ENCODE data around the gene AFF1. TPM values are rescaled to one million over a fixed set of nuclear protein-coding genes. Genes with fewer than 3 reads are reported as not detected.

Gene AFF1
- total and polyA plus RNA-seq, 4 experiments from 2014 or later, result 13.6 to 108 (median 66.4) TPM

- Histone ChIP-seq H3K4me3 (ENCODE audit: low read length in 2 of 2) (no peak overlapping the region), H3K27ac (ENCODE audit: low read depth, low read length) (no peak overlapping the region), H3K36me3 (ENCODE audit: insufficient read depth, low read length) (no peaks in the 10 kb centered on the region), H3K9me3 (ENCODE audit: control insufficient read depth in 1 of 2, low read length in 2 of 2) (no peaks in the 10 kb centered on the region), H3K4me1 (ENCODE audit: insufficient read depth, low read length) (peaks cover 71% of the 10 kb centered on the region), H3K27me3 (ENCODE audit: insufficient read depth, low read length) (no peaks in the 10 kb centered on the region)
- ChIA-PET POLR2A (ENCODE audit: partially characterized antibody) (interaction anchor here (11.3 kb wide), 1 partner anchor 67 kb away, joined by 376 read pairs; no protein-coding TSS in a partner anchor), CTCF (ENCODE audit: partially characterized antibody) (interaction anchor here (1.2 to 2.0 kb wide), 2 partner anchors 11 to 155 kb away, joined by 3 to 5 read pairs; no protein-coding TSS in a partner anchor)
- DNase-seq, result no peak
- H3K4me3 Mint-ChIP-seq, result peak overlapping the region in 2 of 8 donors; percentile 29 to 38
- no peaks in the 10 kb centered on the region for H3K9me3 Mint-ChIP-seq
- peaks cover 50 to 90% (median 72%) of the 10 kb centered on the region in 4 donors for H3K4me1 Mint-ChIP-seq
- intact Hi-C loops (cut with micrococcal nuclease), result no loop called here
- H3K27ac Mint-ChIP-seq, result peak overlapping the region in 4 of 7 donors; percentile 60 to 94 (median 82)
- no peaks in the 10 kb centered on the region for H3K27me3 Mint-ChIP-seq
- peaks cover 2 to 4% of the 10 kb centered on the region in 2 donors for H3K36me3 Mint-ChIP-seq
These were observed 6.2 kb downstream of the AFF1 start for GRCh38 chr4:86940920-86941460.

- peaks cover 0 to 4% of the 10 kb centered on the region in 2 donors for H3K36me3 Mint-ChIP-seq
- CTCF ChIA-PET (ENCODE audit: partially characterized antibody), result interaction anchor here (0.6 to 4.6 kb wide), 4 partner anchors 8 to 123 kb away, joined by 3 to 19 read pairs (median 6); partner anchors contain the start of gene AFF1
- H3K4me3 Mint-ChIP-seq, result peak overlapping the region in 2 of 8 donors; percentile 12 to 71
- H3K36me3 ChIP-seq (ENCODE audit: insufficient read depth, low read length), result no peaks in the 10 kb centered on the region
- H3K27ac Mint-ChIP-seq, result peak overlapping the region in 2 of 7 donors; percentile 27 to 66
- POLR2A ChIA-PET (ENCODE audit: partially characterized antibody), result interaction anchor here (11.3 kb wide), 1 partner anchor 66 kb away, joined by 376 read pairs; no protein-coding TSS in a partner anchor
- no peaks in the 10 kb centered on the region for H3K27me3 ChIP-seq (ENCODE audit: insufficient read depth, low read length)
- H3K9me3 Mint-ChIP-seq, result no peaks in the 10 kb centered on the region
- no peaks in the 10 kb centered on the region for H3K9me3 ChIP-seq (ENCODE audit: control insufficient read depth in 1 of 2, low read length in 2 of 2)
- intact Hi-C loops (cut with micrococcal nuclease), result no loop called here
- no peak overlapping the region for H3K4me3 ChIP-seq (ENCODE audit: low read length in 2 of 2)
- H3K4me1 Mint-ChIP-seq, result peaks cover 45 to 88% (median 69%) of the 10 kb centered on the region in 4 donors
- no peak for DNase-seq
- peaks cover 67% of the 10 kb centered on the region for H3K4me1 ChIP-seq (ENCODE audit: insufficient read depth, low read length)
- no peak overlapping the region for H3K27ac ChIP-seq (ENCODE audit: low read depth, low read length)
- H3K27me3 Mint-ChIP-seq, result no peaks in the 10 kb centered on the region
These were observed 7.4 kb downstream of the AFF1 start for GRCh38 chr4:86942185-86942666.

DNA sequence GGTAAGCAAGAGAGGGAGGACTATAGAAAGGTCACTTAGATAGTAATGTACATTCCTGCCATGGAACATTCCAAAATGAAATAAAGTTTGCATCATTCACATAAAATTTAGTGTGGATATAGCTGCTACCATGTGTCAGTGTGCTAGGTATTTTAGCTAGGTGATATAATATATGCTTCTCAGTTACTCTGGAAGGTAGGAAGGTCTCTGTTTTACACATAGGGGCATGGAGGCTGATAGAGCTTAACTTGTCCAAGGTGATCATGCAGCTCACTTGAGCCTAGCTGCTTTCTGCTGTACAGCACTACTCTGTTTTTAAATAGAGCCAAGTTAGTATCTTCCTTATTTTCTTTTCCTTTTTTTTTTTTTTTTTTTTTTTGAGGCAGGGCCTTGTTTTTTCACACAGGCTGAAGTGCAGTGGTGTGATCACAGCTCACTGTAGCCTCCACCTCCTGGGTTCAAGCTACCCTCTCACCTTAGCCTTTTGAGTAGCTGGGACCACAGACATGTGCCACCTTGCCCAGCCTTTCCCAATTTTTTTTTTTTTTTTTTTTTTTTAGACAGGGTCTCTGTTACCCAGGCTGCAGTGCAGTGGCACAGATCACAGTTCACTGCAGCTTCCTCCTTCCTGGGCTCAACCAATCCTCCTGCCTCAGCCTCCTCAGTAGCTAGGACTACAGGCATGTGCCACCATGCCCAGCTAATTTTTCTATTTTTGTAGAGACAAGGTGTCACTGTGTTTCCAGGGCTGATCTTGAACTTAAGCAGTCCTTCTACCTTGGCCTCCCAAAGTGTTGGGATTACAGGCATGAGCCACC is 10.4 kb downstream of the AFF1 start:
- no peaks in the 10 kb centered on the region for H3K27me3 Mint-ChIP-seq
- Histone ChIP-seq H3K36me3 (ENCODE audit: insufficient read depth, low read length) (no peaks in the 10 kb centered on the region), H3K27ac (ENCODE audit: low read depth, low read length) (no peak overlapping the region), H3K4me3 (ENCODE audit: low read length in 2 of 2) (no peak overlapping the region), H3K9me3 (ENCODE audit: control insufficient read depth in 1 of 2, low read length in 2 of 2) (no peaks in the 10 kb centered on the region), H3K27me3 (ENCODE audit: insufficient read depth, low read length) (no peaks in the 10 kb centered on the region), H3K4me1 (ENCODE audit: insufficient read depth, low read length) (peaks cover 50% of the 10 kb centered on the region)
- intact Hi-C loops (cut with micrococcal nuclease), result no loop called here
- no peak overlapping the region for H3K27ac Mint-ChIP-seq
- peaks cover 13 to 16% of the 10 kb centered on the region in 2 donors for H3K36me3 Mint-ChIP-seq
- DNase-seq, result no peak
- ChIA-PET CTCF (ENCODE audit: partially characterized antibody) (interaction anchor here (0.6 to 4.6 kb wide), 9 partner anchors 10 to 274 kb away, joined by 3 to 19 read pairs (median 5); partner anchors contain the start of gene AFF1), POLR2A (ENCODE audit: partially characterized antibody) (interaction anchor here (4.6 kb wide), 1 partner anchor 10 kb away, joined by 25 read pairs; the partner anchor contains the start of gene AFF1)
- H3K9me3 Mint-ChIP-seq, result peaks cover 0 to 3% (median 0%) of the 10 kb centered on the region in 8 donors
- H3K4me3 Mint-ChIP-seq, result peak overlapping the region in 1 of 8 donors; percentile 31
- H3K4me1 Mint-ChIP-seq, result peaks cover 37 to 75% (median 57%) of the 10 kb centered on the region in 4 donors

DNA sequence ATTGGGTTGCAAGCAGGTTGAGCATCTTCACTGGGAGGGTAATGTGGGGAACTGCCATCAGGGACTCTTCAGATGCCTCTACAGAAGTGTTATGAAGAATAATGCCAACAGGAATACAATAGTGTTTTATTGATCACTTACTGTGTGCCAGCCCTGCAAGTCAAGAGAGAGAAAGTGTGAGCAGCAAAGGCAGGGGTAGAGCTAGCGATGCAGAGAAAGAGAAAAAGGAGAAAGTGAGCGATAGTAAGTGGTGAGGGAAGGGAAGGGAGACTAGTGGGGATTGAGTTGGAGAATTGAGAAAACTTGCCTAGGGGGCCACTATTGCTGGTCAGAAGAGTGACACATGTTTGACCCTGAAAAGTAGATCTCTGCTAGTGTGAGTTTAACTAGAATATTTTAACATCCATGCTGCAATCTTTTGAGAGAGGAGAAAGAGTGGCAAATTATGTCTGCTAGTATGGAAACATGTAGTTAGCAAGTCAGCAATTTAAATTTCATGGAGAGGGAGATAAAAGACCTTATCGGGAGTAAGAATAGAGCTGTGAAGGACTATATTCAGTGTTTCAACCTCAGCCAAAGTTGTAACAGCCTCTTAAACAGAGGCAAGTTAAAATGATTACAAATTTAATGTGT is 12.2 kb downstream of the AFF1 start:
- Histone ChIP-seq H3K4me1 (ENCODE audit: insufficient read depth, low read length) (peaks cover 35% of the 10 kb centered on the region), H3K27me3 (ENCODE audit: insufficient read depth, low read length) (no peaks in the 10 kb centered on the region), H3K36me3 (ENCODE audit: insufficient read depth, low read length) (no peaks in the 10 kb centered on the region), H3K9me3 (ENCODE audit: control insufficient read depth in 1 of 2, low read length in 2 of 2) (no peaks in the 10 kb centered on the region), H3K4me3 (ENCODE audit: low read length in 2 of 2) (no peak overlapping the region), H3K27ac (ENCODE audit: low read depth, low read length) (no peak overlapping the region)
- peaks cover 41 to 70% (median 52%) of the 10 kb centered on the region in 4 donors for H3K4me1 Mint-ChIP-seq
- intact Hi-C loops (cut with micrococcal nuclease), result no loop called here
- DNase-seq, result no peak
- ChIA-PET POLR2A (ENCODE audit: partially characterized antibody) (interaction anchor here (1.4 to 4.6 kb wide), 2 partner anchors 10 to 12 kb away, joined by 3 to 25 read pairs; partner anchors contain the start of gene AFF1), CTCF (ENCODE audit: partially characterized antibody) (no interaction called here)
- H3K27ac Mint-ChIP-seq, result peak overlapping the region in 6 of 7 donors; percentile 18 to 78 (median 58)
- H3K9me3 Mint-ChIP-seq, result peaks cover 0 to 3% (median 0%) of the 10 kb centered on the region in 8 donors
- H3K27me3 Mint-ChIP-seq, result no peaks in the 10 kb centered on the region
- peak overlapping the region in 5 of 8 donors; percentile 1 to 39 (median 26) for H3K4me3 Mint-ChIP-seq
- H3K36me3 Mint-ChIP-seq, result peaks cover 28% of the 10 kb centered on the region in 2 donors

GRCh38 chr4:86947501-86948120 is 12.8 kb downstream of the AFF1 start:
- H3K9me3 ChIP-seq (ENCODE audit: control insufficient read depth in 1 of 2, low read length in 2 of 2), result no peaks in the 10 kb centered on the region
- ChIA-PET POLR2A (ENCODE audit: partially characterized antibody) (interaction anchor here (1.4 to 4.6 kb wide), 2 partner anchors 10 to 12 kb away, joined by 3 to 25 read pairs; partner anchors contain the start of gene AFF1), CTCF (ENCODE audit: partially characterized antibody) (no interaction called here)
- Mint-ChIP-seq H3K27me3 (no peaks in the 10 kb centered on the region), H3K4me3 (peak overlapping the region in 4 of 8 donors; percentile 2 to 64 (median 50)), H3K27ac (peak overlapping the region in 6 of 7 donors; percentile 4 to 76 (median 57)), H3K9me3 (peaks cover 0 to 3% (median 0%) of the 10 kb centered on the region in 8 donors), H3K36me3 (peaks cover 30 to 31% of the 10 kb centered on the region in 2 donors), H3K4me1 (peaks cover 38 to 63% (median 47%) of the 10 kb centered on the region in 4 donors)
- H3K27ac ChIP-seq (ENCODE audit: low read depth, low read length), result no peak overlapping the region
- DNase-seq, result no peak
- H3K4me1 ChIP-seq (ENCODE audit: insufficient read depth, low read length), result peaks cover 29% of the 10 kb centered on the region
- H3K36me3 ChIP-seq (ENCODE audit: insufficient read depth, low read length), result no peaks in the 10 kb centered on the region
- intact Hi-C loops (cut with micrococcal nuclease), result no loop called here
- H3K4me3 ChIP-seq (ENCODE audit: low read length in 2 of 2), result no peak overlapping the region
- no peaks in the 10 kb centered on the region for H3K27me3 ChIP-seq (ENCODE audit: insufficient read depth, low read length)

GRCh38 chr4:86948276-86948675 is 13.5 kb downstream of the AFF1 start:
- no peak overlapping the region for H3K27ac ChIP-seq (ENCODE audit: low read depth, low read length)
- H3K27me3 ChIP-seq (ENCODE audit: insufficient read depth, low read length), result no peaks in the 10 kb centered on the region
- peaks cover 36 to 57% (median 41%) of the 10 kb centered on the region in 4 donors for H3K4me1 Mint-ChIP-seq
- H3K4me3 Mint-ChIP-seq, result no peak overlapping the region
- H3K27ac Mint-ChIP-seq, result peak overlapping the region in 1 of 7 donors; percentile 7
- H3K9me3 ChIP-seq (ENCODE audit: control insufficient read depth in 1 of 2, low read length in 2 of 2), result no peaks in the 10 kb centered on the region
- intact Hi-C loops (cut with micrococcal nuclease), result no loop called here
- H3K9me3 Mint-ChIP-seq, result peaks cover 0 to 3% (median 0%) of the 10 kb centered on the region in 8 donors
- H3K36me3 ChIP-seq (ENCODE audit: insufficient read depth, low read length), result no peaks in the 10 kb centered on the region
- H3K27me3 Mint-ChIP-seq, result no peaks in the 10 kb centered on the region
- H3K4me1 ChIP-seq (ENCODE audit: insufficient read depth, low read length), result peaks cover 24% of the 10 kb centered on the region
- no peak overlapping the region for H3K4me3 ChIP-seq (ENCODE audit: low read length in 2 of 2)
- ChIA-PET CTCF (ENCODE audit: partially characterized antibody) (no interaction called here), POLR2A (ENCODE audit: partially characterized antibody) (interaction anchor here (4.6 kb wide), 1 partner anchor 13 kb away, joined by 25 read pairs; the partner anchor contains the start of gene AFF1)
- no peak for DNase-seq
- peaks cover 34% of the 10 kb centered on the region in 2 donors for H3K36me3 Mint-ChIP-seq
